GM21526 (cell line): ENCODE data around the gene KCNMB4.

Experiments
- ATAC-seq: cut with Tn5 transposase; IDR thresholded peaks from one replicate; pipeline ENCODE4 v1.9.1; 2021; ENCODE audit warnings: moderate library complexity; ENCODE audit not compliant: unreplicated experiment, low FRiP score

The KCNMB4 gene, protein sequence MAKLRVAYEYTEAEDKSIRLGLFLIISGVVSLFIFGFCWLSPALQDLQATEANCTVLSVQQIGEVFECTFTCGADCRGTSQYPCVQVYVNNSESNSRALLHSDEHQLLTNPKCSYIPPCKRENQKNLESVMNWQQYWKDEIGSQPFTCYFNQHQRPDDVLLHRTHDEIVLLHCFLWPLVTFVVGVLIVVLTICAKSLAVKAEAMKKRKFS

DNA sequence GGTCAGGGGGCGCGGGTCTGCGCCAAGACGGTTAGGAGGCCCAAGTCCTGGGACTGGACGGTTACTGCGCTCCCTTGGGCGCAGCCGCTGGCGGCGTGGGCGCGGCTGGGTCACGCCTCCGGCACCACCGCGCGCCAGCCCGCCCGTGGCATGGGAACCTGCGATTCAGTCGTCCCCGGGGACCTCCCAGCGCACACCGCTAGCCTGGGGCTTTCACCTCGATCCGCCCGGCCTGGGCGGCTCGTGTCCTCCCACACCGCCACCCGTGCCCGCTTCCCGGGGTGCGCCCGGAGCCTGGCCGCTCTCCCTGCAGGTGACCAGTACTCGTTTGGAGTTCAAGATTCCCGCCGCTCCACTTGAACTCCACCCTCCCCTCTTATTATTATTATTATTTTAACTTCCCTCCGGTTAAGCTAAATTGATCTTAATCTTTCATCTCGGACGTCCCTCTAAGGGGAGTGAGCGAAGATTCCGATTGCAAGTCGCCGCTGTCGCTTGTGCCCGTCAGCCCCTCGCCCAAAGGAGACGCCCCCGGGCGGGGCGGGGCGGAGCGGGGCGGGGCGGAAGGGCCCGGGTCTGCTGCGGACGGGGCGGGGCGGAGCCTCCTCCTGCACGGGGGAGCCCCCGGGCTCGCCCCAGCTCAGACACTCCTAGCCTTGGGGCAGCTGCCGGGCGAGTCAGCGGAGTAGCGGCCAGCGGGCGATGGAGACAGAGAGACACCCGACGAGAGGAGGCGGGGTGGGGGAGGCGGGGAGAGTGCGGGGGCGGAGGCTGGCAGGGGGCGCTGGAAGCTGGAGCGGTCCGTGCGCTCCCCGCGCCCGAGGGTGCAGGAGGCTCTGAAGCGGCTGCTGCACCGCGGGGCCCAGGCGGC is at the start of gene KCNMB4:
Gene KCNMB4, plus strand, starts transcription at position 643 of the 871 bp plus-strand sequence. CDS start 445 bp downstream, outside the sequence.
- ATAC-seq: peak; percentile 72

DNA sequence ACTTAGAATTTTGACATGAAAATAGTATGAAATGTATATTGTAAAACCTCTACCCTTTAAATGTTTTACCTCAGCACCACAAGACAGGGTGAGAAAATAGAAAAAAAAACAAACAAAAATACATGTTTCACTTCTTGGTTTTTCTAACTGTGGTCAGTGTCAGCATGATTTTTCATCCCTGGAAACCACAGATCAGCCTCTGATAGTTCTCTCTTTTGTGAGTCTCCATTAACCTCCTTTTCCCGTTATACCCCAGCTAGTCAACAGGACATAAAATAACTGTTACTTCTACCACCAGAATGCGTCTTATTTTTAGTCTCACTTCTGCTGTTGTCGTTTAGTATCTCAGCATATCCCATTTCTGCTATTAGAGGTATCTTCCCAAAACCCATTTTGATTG is 48.3 kb upstream of the KCNMB4 start:
- peak; percentile 90 for ATAC-seq

DNA sequence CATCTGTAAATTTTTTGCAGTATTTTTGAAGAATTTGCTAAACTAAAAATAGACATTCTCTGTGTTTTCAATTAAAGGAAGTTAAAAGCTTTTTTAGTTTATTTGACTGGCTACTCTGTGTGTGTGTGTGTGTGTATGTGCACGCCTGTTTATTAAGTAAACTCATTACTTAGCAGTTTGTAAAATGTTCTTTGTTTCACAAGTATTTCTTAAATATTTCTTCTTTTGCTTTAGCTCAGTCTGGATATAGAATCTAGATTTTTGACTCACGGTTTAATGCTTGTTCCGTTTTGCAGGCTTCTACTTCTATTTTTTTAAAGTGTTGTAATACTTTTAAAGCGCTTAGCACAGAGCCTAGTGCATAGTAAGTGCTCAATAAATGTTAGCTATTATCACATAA is 46.5 kb upstream of the KCNMB4 start:
- ATAC-seq: no peak

DNA sequence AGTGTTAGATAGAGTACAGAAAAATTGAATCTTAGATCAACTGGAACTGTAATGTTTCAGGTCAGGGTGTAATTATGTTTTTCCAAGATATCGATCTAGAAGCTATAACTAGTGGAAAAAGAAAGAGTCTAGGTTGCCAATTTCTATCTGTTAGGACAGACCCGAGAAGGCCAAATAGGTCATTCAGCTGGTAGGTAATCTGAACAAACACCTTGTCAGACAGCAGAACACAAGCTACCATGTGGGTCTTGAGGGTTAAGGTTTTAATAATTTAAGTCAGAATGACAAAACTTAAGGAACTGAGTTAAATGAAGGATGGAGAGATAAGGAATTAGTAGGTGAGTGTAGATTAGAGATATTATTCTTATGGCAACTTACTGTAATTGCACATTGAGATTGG is 44.9 kb upstream of the KCNMB4 start:
- no peak for ATAC-seq

DNA sequence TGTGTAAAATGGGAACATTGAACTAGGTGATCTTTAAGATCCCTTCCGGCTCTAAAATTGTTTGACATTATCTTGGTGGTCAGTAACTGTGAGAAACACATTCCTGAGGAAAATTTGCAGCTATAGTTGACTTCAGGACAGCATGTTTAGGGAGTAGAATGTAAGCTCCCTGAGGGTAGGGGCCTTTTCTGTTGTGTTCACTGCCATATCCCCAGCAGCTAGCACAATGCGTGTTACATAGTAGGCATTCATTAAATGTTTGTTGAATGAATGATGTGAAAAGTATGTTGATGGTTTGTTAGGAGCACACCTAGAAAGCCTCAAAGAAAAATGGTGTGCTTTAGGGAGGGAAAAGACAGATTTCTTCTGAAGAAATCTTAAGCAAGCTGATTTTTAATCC is 38.5 kb upstream of the KCNMB4 start:
- ATAC-seq: no peak

DNA sequence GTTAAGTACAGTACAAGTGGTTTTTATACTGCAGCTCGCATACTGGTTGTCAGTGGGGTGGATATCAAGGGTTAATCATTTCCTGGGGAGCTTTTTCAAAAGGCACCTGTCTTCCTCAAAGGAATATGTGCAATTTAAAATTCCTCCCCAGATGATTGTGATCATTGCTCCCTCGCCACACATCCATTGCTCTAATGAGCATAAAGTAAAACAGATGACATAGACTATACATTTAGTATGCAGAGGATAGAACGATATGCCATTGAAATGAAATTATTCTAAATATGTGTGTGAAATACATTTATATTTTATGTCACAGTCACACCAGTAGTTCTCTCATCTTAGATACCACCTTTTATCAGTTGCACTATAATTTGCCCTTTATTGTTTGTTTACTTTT is 36.4 kb upstream of the KCNMB4 start:
- no peak for ATAC-seq

DNA sequence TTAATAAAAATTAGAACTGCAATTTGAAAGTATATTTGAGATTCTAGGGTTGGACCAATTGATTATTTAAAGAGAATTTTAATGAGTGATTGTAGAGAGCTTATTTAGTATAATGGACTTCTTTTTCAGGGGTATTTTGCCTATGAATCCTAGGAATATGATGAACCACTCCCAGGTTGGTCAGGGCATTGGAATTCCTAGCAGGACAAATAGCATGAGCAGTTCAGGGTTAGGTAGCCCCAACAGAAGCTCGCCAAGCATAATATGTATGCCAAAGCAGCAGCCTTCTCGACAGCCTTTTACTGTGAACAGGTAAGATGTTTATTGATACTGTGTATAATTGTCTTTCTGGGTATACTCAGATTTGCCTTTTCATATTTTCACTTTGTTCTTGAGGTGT is 35.9 kb upstream of the KCNMB4 start:
- ATAC-seq: no peak

DNA sequence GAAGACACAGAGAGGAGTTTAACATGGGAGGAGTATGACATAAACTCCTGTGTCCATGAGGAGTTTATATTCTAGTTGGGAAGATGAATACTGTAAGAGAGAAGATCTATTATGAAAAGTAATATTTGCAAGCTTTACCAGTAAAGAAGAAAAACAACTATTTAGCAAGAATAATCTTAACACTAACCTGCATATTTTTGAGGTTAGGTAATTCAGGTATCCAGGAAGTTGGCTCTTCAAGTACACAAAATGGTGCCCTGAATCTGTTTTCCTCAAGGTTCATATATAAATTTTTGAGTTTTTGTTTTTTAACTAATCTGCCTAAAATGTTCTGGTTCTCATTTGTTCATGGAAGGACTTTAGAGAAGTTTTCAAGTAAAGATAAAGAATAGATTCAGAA is 33.9 kb upstream of the KCNMB4 start:
- ATAC-seq: no peak

DNA sequence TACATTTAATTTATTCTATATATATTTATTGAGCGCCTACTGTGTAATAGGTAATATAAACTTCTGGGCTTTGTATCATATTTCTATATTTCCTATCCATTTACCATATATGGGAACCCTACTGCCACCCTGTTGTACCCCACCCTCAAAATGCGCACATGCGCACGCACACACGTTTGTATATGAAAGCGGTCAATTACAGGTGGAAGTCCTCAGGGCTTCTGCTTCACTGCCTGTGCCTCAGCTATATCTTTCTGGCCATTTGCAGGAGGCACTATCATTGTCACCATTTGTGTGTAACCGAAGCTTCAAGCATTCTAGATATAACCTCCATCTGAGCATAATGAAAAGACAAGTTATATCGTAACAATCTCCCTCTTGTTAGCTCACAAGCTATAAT is 31.3 kb upstream of the KCNMB4 start:
- no peak for ATAC-seq

DNA sequence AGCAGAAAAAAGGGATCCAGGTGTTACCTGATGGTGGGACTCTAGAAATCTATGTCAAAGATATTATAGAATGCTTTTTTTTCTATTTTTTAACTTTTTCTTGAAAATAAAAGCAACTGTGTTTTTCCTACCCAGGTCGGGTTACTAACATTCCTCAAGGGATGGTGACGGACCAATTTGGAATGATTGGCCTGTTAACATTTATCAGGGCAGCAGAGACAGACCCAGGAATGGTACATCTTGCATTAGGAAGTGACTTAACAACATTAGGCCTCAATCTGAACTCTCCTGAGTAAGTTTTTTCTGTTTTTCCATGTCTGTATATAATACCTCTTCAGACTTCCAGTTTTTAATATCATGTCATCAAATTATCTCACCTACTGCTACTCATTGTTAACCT is 27.6 kb upstream of the KCNMB4 start:
- no peak for ATAC-seq

DNA sequence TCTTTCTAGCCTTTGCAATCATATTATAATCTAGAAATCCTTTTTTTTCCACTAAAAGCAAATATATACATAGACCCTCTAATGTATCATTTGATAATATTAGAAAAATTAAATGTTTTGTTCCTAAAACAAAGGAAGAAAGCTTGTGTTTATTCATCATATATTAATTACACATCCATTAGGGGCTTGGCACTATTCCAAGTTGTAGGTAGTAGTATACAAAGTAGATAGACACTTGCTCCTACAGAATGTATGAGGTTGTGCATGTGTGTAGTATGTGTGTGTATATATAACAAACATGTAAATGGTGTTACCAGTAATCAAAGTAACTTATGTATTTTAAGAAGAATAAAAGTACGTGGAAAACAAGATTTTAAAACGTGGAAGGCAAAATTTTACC is 15.0 kb upstream of the KCNMB4 start:
- ATAC-seq: no peak

DNA sequence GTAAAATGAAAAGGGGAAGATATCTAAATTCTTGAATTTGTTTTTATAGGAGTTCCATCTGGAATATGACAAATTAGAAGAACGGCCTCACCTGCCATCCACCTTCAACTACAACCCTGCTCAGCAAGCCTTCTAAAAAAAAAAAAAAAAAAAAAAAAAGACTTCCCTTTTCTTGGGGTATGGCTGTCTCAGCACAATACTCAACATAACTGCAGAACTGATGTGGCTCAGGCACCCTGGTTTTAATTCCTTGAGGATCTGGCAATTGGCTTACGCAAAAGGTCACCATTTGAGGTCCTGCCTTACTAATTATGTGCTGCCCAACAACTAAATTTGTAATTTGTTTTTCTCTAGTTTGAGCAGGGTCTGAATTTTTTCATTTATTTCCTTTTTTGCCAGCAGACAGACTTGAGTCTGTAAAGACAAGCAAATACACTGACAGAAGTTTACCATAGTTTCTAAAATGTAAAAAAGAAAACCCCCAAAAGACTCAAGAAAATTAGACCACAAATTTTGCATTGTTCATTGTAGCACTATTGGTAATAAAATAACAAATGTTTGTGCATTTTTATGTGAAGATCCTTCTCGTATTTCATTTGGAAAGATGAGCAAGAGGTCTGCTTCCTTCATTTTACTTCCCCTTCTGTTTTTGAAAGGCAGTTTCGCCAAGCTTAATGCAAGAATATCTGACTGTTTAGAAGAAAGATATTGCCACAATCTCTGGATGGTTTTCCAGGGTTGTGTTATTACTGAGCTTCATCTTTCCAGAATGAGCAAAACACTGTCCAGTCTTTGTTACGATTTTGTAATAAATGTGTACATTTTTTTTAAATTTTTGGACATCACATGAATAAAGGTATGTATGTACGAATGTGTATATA is 12.1 kb upstream of the KCNMB4 start:
- no peak for ATAC-seq

DNA sequence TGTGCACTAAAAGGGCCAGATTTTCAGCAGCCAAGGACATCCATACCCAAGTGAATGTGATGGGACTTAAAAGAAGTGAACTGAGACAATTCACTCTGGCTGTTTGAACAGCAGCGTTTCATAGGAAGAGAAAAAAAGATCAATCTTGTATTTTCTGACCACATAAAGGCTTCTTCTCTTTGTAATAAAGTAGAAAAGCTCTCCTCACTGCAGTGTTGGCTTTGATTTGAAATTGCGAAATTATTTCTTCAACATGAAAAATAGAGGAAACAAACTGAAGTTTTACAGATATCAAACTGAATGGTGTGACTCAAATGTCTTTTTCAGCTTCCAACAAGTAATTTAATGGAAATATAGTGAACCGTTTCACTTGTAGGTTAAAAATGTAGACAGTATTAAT is 11.3 kb upstream of the KCNMB4 start:
- no peak for ATAC-seq

DNA sequence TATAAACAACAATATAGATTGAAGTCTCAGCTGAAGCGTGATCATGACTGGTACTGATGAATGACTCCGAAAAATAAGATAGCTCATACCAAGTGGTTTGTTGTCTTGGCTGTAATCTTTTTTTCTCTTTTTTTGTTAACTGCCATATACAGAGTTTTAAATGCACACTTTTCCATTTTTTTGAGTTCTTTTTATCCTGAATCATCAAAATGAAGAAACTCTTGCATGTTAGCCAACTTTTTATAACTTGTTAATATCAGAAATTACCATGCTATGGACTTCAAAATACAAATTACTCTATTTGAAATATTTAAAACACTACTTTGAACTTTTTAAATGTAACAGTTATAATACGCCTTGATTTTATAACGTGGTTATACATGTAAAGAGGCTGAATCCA is 10.1 kb upstream of the KCNMB4 start:
- ATAC-seq: no peak

DNA sequence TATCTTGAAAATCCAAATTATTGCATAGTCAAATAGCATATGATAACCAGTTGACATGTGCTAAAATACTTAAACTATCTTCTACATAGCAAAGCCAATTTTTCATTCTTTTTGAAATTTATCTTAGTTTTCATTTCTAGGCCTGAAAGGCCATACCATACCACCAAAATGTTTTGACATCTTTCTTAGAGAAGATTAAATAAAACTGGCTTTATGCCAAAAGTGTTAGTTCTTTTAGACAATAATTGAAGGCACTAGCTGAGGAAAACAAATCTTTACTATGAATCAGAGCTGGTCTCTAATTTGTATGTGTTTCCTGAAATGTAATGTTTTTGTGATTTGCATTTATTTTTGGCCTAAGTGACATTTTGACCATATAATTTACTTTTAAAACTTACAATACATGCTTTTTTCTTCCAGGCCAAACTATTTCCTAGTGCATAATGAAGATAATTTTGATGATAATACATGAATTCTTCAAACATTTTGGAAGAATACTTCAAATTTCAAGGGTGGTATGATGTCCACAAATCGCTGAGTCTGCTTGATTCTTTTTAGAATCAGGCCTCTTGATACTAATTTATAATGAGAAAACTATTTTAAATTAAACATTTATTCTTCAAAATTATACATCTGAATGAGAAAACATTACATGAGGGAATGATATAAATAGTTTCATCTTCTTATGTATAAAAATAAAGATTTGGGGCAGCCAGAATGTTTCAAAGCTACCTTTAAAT is 6.5 kb upstream of the KCNMB4 start:
- ATAC-seq: no peak

DNA sequence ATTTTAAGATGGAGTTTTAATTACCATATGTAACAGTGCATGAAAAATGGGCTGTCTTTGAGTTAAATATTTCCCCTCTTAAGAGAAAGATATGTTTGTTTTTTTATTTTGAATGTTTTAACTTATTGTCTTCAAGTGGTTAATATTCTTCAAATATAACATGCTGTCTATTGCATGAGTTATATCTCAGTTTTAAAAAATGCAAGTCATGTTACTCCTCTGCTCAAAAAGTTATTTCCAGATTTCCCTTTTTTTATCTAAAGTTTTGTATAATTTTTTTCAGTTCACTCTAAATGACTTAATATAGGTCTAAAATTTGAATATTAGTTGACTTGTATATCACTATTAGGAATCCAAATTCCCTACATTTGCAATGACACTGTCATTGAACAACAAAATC is 5.9 kb upstream of the KCNMB4 start:
- ATAC-seq: no peak

DNA sequence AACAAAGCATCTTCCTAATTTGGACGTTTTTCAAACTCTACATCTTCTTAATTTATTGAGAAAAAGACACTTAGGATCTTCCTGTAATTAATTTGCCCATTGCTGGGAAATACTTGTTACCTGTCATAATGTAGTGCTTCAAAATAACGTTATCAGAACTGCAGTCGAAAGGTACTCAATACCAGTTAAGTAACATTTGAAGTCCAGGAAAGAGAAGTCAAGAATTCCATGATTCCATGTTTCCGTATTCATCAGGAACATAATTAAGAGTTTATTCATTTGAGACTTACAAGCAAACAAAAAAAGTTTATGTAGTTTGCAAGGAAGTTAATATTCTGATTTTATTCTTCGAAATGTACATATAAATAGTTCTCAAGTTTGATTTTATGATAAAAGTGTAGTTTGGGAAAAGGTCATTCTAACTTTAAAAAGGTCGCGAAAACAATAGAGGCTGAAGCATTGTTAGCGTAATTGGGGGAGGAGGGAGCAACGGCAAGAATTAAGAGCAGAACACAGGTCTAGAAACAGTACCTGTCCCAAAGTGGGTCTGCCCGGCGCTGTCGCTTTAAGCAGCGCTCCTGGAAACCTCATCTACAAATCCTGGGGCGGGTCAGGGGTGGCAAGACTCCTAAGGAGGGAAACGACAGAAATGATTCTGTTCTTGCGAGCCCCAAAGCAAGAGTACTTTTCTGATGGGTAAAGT is 1.2 kb upstream of the KCNMB4 start:
- ATAC-seq: no peak

DNA sequence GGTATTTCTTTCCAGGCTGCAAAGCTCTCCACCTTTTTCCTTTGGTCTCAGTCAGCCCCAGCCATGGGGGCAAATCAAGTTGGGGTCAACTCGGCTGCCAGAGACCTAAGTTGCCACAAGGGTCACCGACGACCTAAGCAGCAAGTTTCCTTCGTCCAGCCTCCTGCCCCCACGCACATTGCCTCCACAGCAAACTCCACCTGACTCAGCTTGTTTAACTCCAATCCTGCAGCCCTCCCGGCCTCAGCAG is 767 bp upstream of the KCNMB4 start:
- ATAC-seq: no peak

DNA sequence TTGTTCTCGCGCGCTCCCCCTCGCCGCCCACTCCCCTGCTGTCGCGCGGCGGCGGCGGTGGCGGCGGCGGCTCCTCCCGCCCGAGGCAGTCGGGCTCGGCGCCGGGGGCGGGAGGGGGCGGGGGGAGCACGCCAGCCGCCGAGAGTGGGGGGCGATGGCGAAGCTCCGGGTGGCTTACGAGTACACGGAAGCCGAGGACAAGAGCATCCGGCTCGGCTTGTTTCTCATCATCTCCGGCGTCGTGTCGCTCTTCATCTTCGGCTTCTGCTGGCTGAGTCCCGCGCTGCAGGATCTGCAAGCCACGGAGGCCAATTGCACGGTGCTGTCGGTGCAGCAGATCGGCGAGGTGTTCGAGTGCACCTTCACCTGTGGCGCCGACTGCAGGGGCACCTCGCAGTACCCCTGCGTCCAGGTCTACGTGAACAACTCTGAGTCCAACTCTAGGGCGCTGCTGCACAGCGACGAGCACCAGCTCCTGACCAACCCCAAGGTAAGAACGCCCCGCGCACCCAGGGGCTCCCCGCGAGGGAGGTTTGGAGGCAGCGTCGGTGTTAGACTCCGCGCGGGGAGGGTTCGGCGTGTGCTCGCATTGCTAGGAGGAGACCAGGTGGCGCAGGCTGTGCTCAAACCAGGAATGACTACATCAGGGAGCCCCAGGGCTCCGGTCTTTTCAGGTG is 629 bp downstream of the KCNMB4 start:
- ATAC-seq: peak; percentile 58
